ENCODE data around the gene RNLS. TPM values are rescaled to one million over a fixed set of nuclear protein-coding genes. Genes with fewer than 3 reads are reported as not detected.

Gene RNLS
- total and polyA plus RNA-seq, 2 of the 8 experiments (the other 6 are each of a cell fraction or from before 2014, with no cell fraction given) = 7.5 to 12.7 TPM

- ChIA-PET POLR2A (ENCODE audit: partially characterized antibody) (no interaction called here), CTCF (ENCODE audit: partially characterized antibody) (interaction anchor here (0.9 to 1.3 kb wide), 5 partner anchors 10 to 278 kb away, joined by 3 read pairs; no protein-coding TSS in a partner anchor)
- H3K27ac ChIP-seq (ENCODE audit: low read depth, low read length) = no peak overlapping the region
- H3K4me3 ChIP-seq (ENCODE audit: extremely low read depth in 1 of 4, insufficient read depth in 2 of 4, low read depth in 3 of 4, low read length in 4 of 4) = no peak overlapping the region
- H3K4ac ChIP-seq (replicated peaks; ENCODE audit: insufficient read length, low read depth, low read length) = no peak overlapping the region
- H3K27me3 ChIP-seq (replicated peaks in 1 of 4; ENCODE audit: control insufficient read depth in 3 of 4, extremely low read depth in 1 of 4, insufficient read depth in 3 of 4, low read length in 3 of 4) = no peaks in the 10 kb centered on the region
- no peaks in the 10 kb centered on the region for H3K36me3 ChIP-seq (ENCODE audit: control insufficient read depth in 2 of 4, insufficient read depth in 4 of 4, low read length in 3 of 4)
- no peak overlapping the region for H3K4me2 ChIP-seq (ENCODE audit: insufficient read depth in 1 of 2, low read depth in 2 of 2, low read length in 2 of 2)
- H3K23ac ChIP-seq (ENCODE audit: insufficient read length) = no peak overlapping the region
- FAIRE-seq (no peak), DNase-seq (ENCODE audit: low read depth in 1 of 2, low spot score in 2 of 2) (no peak)
- H3K9me3 ChIP-seq (ENCODE audit: insufficient read depth in 2 of 2, low read depth in 1 of 2, low read length in 1 of 2) = peaks cover 0 to 2% of the 10 kb centered on the region in 2 experiments; a peak in 1 of 4 replicates
- H4K8ac ChIP-seq (ENCODE audit: extremely low read depth, insufficient read depth, low read length) = no peak overlapping the region
- no peaks in the 10 kb centered on the region for H3K79me1 ChIP-seq (ENCODE audit: low read depth, low read length)
- no peak overlapping the region for H2AK5ac ChIP-seq (ENCODE audit: low read depth, low read length)
- no peak overlapping the region for H2AFZ ChIP-seq (ENCODE audit: low read length)
- H3K9ac ChIP-seq (replicated peaks in 1 of 4; ENCODE audit: extremely low read depth in 1 of 4, low read depth in 3 of 4, low read length in 3 of 4) = no peak overlapping the region
- H2BK15ac ChIP-seq (ENCODE audit: low read length) = no peak overlapping the region
- no peak overlapping the region for H4K5ac ChIP-seq (ENCODE audit: insufficient read length, low read depth, low read length)
- H3K18ac ChIP-seq (ENCODE audit: extremely low read depth, low read length) = no peak overlapping the region
- H3K23me2 ChIP-seq (ENCODE audit: low read depth, low read length) = no peaks in the 10 kb centered on the region
- no peak overlapping the region for H2BK120ac ChIP-seq (replicated peaks; ENCODE audit: low read depth, low read length)
- WGBS, 2 experiments (ENCODE audit: extremely low coverage in 1 of 2, insufficient coverage in 1 of 2, insufficient read length in 1 of 2, insufficient replicate concordance in 2 of 2, low coverage in 1 of 2, low lambda C conversion rate in 2 of 2, missing lambda C conversion rate in 1 of 2) = 81% methylated on average over 1 of the region's 1 CpG; no CpG with 5 or more reads in 1 of the 2 experiments
- H3K56ac ChIP-seq (replicated peaks; ENCODE audit: insufficient read length, low read depth, low read length) = no peak overlapping the region
- no peak overlapping the region for H2BK12ac ChIP-seq (ENCODE audit: low read depth, low read length)
- H4K91ac ChIP-seq (replicated peaks; ENCODE audit: insufficient read length, low read length) = no peak overlapping the region
- TF ChIP-seq SUZ12 (IDR thresholded peaks at IDR 0.05; ENCODE audit: low read length) (no peak), CTBP2 (IDR thresholded peaks at IDR 0.05; ENCODE audit: borderline replicate concordance, insufficient read depth, insufficient read length, low read length) (no peak), POLR2AphosphoS5 (IDR thresholded peaks at IDR 0.05; ENCODE audit: low read depth, low read length) (no peak), RXRA (IDR thresholded peaks at IDR 0.05; ENCODE audit: insufficient read depth, low read depth, low read length) (no peak), TBP (IDR thresholded peaks at IDR 0.05; ENCODE audit: low read depth, low read length) (no peak), EP300 (IDR thresholded peaks at IDR 0.05; ENCODE audit: borderline replicate concordance in 1 of 2, low read depth in 2 of 2, low read length in 2 of 2) (no peak), EGR1 (IDR thresholded peaks at IDR 0.05; ENCODE audit: borderline replicate concordance, low read depth, low read length) (no peak), POLR2A (IDR thresholded peaks at IDR 0.05; ENCODE audit: control extremely low read depth in 1 of 2, low read depth in 2 of 2, low read length in 2 of 2) (no peak), ATF2 (IDR thresholded peaks at IDR 0.05; ENCODE audit: low read length) (no peak), SRF (IDR thresholded peaks at IDR 0.05; ENCODE audit: low read depth, low read length) (no peak), SIN3A (conservative IDR thresholded peaks at IDR 0.05 in 1 of 2, IDR thresholded peaks at IDR 0.05 in 1 of 2; ENCODE audit: low read depth in 1 of 2, low read length in 2 of 2) (no peak), CEBPB (IDR thresholded peaks at IDR 0.05; ENCODE audit: low read depth, low read length) (no peak), SIX5 (IDR thresholded peaks at IDR 0.05; ENCODE audit: low read depth, low read length) (no peak)
- H2BK5ac ChIP-seq (ENCODE audit: low read depth, low read length) = no peak overlapping the region
- no peak overlapping the region for H3K14ac ChIP-seq (ENCODE audit: insufficient read length)
- H2BK20ac ChIP-seq (ENCODE audit: low read length) = no peak overlapping the region
- H3K79me2 ChIP-seq (ENCODE audit: control insufficient read depth in 1 of 2, insufficient read depth in 2 of 2, low read length in 2 of 2) = no peaks in the 10 kb centered on the region
- no peaks in the 10 kb centered on the region for H4K20me1 ChIP-seq (replicated peaks in 1 of 2; ENCODE audit: control insufficient read depth in 1 of 2, insufficient read depth in 2 of 2, low read length in 2 of 2)
- no peaks in the 10 kb centered on the region; a peak in 1 of 7 replicates for H3K4me1 ChIP-seq (replicated peaks in 1 of 4; ENCODE audit: control insufficient read depth in 3 of 4, insufficient read depth in 4 of 4, low read length in 3 of 4)
These were observed 190.9 kb downstream of the RNLS start for GRCh38 chr10:88392222-88392621.
